ENCODE measurements around the gene IL1R1. TPM values are rescaled to one million over a fixed set of nuclear protein-coding genes. Genes with fewer than 3 reads are reported as not detected.

The IL1R1 gene
- total and polyA plus RNA-seq, 10 of the 15 experiments (the other 5 are each of a cell fraction or from before 2014, with no cell fraction given) = 0.17 to 13.2 (median 0.53) TPM

GRCh38 chr2:102145934-102146333, 3.4 kb downstream of the IL1R1 start:
- POLR2A ChIA-PET = no interaction called here

More at GRCh38 chr2:102145934-102146333, 3.4 kb downstream of the IL1R1 start:
- ChIA-PET RAD21 (ENCODE audit: unreplicated experiment) (no interaction called here), CTCF (interaction anchor here (1.6 kb wide), 1 partner anchor 125 kb away, joined by 6 read pairs; no protein-coding TSS in a partner anchor), SMC1A (ENCODE audit: uncharacterized antibody, unreplicated experiment) (no interaction called here)
- H3K27ac ChIP-seq (ENCODE audit: control insufficient read depth, insufficient read depth) = no peak overlapping the region
- ATAC-seq (no peak), FAIRE-seq (no peak), DNase-seq (ENCODE audit: low read depth, low spot score) (no peak)
- WGBS (ENCODE audit: insufficient coverage, insufficient replicate concordance, low lambda C conversion rate, missing lambda C conversion rate) = 34% methylated on average over 4 of the region's 4 CpGs
- H3K9ac ChIP-seq (ENCODE audit: control insufficient read depth, insufficient read depth, low read length) = no peak overlapping the region
- no TSS peak for BruUV-seq (replicated peaks)
- no peaks in the 10 kb centered on the region for H3K27me3 ChIP-seq (replicated peaks in 1 of 2; ENCODE audit: control insufficient read depth in 2 of 2, insufficient read depth in 2 of 2, low read length in 1 of 2)
- peaks cover 54% of the 10 kb centered on the region; the same call in 2 of the 3 replicates for H3K9me3 ChIP-seq (replicated peaks; ENCODE audit: control insufficient read depth, insufficient read depth, low read length)
- H4K20me1 ChIP-seq (ENCODE audit: control insufficient read depth, insufficient read depth) = no peaks in the 10 kb centered on the region
- in situ Hi-C loops (cut with MboI) (no loop called here), intact Hi-C loops (cut with micrococcal nuclease; ENCODE audit: unreplicated experiment) (no loop called here)
- H3K79me2 ChIP-seq (ENCODE audit: control insufficient read depth, insufficient read depth, low read length) = no peaks in the 10 kb centered on the region
- no peak for TF ChIP-seq PML (IDR thresholded peaks at IDR 0.05; ENCODE audit: low read length)
- TF ChIP-seq MAX (IDR thresholded peaks at IDR 0.05; ENCODE audit: low read depth, low read length) = no peak
- TF ChIP-seq SIN3A (IDR thresholded peaks at IDR 0.05; ENCODE audit: low read depth, low read length) = no peak
- no peak for TF ChIP-seq CREM (IDR thresholded peaks at IDR 0.05; ENCODE audit: low read depth)
- no peak for TF ChIP-seq RAD51 (IDR thresholded peaks at IDR 0.05)
- TF ChIP-seq JUND (IDR thresholded peaks at IDR 0.05; ENCODE audit: low read depth, low read length) = no peak
- no peak for TF ChIP-seq ZNF622 (IDR thresholded peaks at IDR 0.05)
- TF ChIP-seq BHLHE40 (IDR thresholded peaks at IDR 0.05; ENCODE audit: borderline replicate concordance in 1 of 2, low read depth in 2 of 2, low read length in 1 of 2) = no peak
- TF ChIP-seq IRF5 (IDR thresholded peaks at IDR 0.05; ENCODE audit: borderline replicate concordance) = no peak
- no peak for TF ChIP-seq POLR2A (IDR thresholded peaks at IDR 0.05; ENCODE audit: low read depth, low read length)
- no peak for TF ChIP-seq BCL3 (IDR thresholded peaks at IDR 0.05; ENCODE audit: borderline replicate concordance, insufficient read depth, low read depth, low read length, poor library complexity, severe bottlenecking)
- H3K4me3 ChIP-seq = no peak overlapping the region
- H3K4me2 ChIP-seq (ENCODE audit: control insufficient read depth, insufficient read depth) = no peak overlapping the region
- no peaks in the 10 kb centered on the region for H3K4me1 ChIP-seq (ENCODE audit: control insufficient read depth, insufficient read depth, low read length)
- no peaks in the 10 kb centered on the region; a peak in 2 of 4 replicates for H3K36me3 ChIP-seq (ENCODE audit: control insufficient read depth in 2 of 2, insufficient read depth in 2 of 2, low read length in 1 of 2)
- no peak overlapping the region for H2AFZ ChIP-seq (ENCODE audit: control insufficient read depth, low read depth, low read length)
